Nephron (organoid): Measurements from ENCODE around the gene PSTK.

Experiments used
- H3K27ac Mint-ChIP-seq, 3 experiments: 2 replicates each; pipeline ENCODE4 v1.8.0; 2020; ENCODE audit warnings: mixed read lengths in 3 of 3, mild to moderate bottlenecking in 2 of 3, moderate library complexity in 1 of 3
- H3K27me3 Mint-ChIP-seq: 2 replicates; pipeline ENCODE4 v1.8.0; 2021; ENCODE audit warnings: low read depth, mild to moderate bottlenecking, moderate library complexity, mixed read lengths
- H3K36me3 Mint-ChIP-seq: 2 replicates; pipeline ENCODE4 v1.8.0; 2020; ENCODE audit warnings: low read depth, mixed read lengths
- H3K4me1 Mint-ChIP-seq: 2 replicates; pipeline ENCODE4 v1.8.0; 2020; ENCODE audit warnings: mixed read lengths
- H3K4me3 Mint-ChIP-seq, 3 experiments: 2 replicates each; pipeline ENCODE4 v1.8.0; 2020; ENCODE audit warnings: mild to moderate bottlenecking in 3 of 3, mixed read lengths in 3 of 3, moderate library complexity in 2 of 3
- H3K9me3 Mint-ChIP-seq: 2 replicates; pipeline ENCODE4 v1.8.0; 2020; ENCODE audit warnings: mixed read lengths
- TF ChIP-seq, protein P1 (sequence below), 3 experiments: fragments of 200-600 bp; sonication (generic); IDR thresholded peaks; one replicate each; pipeline ENCODE4 v1.5.0; 2021; ENCODE audit warnings: antibody characterized with exemption in 3 of 3; ENCODE audit not compliant: unreplicated experiment in 3 of 3

Gene PSTK

GRCh38 chr10:122953902-122954730, 26.1 kb upstream of the PSTK start, which contains the start of gene C10orf88:
C10orf88 (minus strand) TSS chr10:122954227; CDS start chr10:122954178, 49 bp downstream.
- peaks cover 22% of the 10 kb centered on the region for H3K4me1 Mint-ChIP-seq
- peaks cover 17% of the 10 kb centered on the region for H3K27me3 Mint-ChIP-seq
- H3K4me3 Mint-ChIP-seq, result peak within 1 kb of the TSS; percentile 88 to 97 (median 93)
- H3K36me3 Mint-ChIP-seq, result peaks cover 13% of the 10 kb centered on the region
- peaks cover 10% of the 10 kb centered on the region for H3K9me3 Mint-ChIP-seq
- peak within 1 kb of the TSS; percentile 41 to 89 (median 82) for H3K27ac Mint-ChIP-seq
- TF ChIP-seq, protein P1, sequence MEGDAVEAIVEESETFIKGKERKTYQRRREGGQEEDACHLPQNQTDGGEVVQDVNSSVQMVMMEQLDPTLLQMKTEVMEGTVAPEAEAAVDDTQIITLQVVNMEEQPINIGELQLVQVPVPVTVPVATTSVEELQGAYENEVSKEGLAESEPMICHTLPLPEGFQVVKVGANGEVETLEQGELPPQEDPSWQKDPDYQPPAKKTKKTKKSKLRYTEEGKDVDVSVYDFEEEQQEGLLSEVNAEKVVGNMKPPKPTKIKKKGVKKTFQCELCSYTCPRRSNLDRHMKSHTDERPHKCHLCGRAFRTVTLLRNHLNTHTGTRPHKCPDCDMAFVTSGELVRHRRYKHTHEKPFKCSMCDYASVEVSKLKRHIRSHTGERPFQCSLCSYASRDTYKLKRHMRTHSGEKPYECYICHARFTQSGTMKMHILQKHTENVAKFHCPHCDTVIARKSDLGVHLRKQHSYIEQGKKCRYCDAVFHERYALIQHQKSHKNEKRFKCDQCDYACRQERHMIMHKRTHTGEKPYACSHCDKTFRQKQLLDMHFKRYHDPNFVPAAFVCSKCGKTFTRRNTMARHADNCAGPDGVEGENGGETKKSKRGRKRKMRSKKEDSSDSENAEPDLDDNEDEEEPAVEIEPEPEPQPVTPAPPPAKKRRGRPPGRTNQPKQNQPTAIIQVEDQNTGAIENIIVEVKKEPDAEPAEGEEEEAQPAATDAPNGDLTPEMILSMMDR (IDR thresholded peaks at IDR 0.05; ENCODE audit: unreplicated experiment in 3 of 3), result no peak

- peak overlapping the region; percentile 88 to 97 (median 93) for H3K4me3 Mint-ChIP-seq
- peaks cover 22% of the 10 kb centered on the region for H3K4me1 Mint-ChIP-seq
- H3K36me3 Mint-ChIP-seq, result peaks cover 13% of the 10 kb centered on the region
- H3K27ac Mint-ChIP-seq, result no peak overlapping the region
- peaks cover 10% of the 10 kb centered on the region for H3K9me3 Mint-ChIP-seq
- TF ChIP-seq, protein P1 (IDR thresholded peaks at IDR 0.05; ENCODE audit: unreplicated experiment in 3 of 3), result no peak
- H3K27me3 Mint-ChIP-seq, result peaks cover 17% of the 10 kb centered on the region
These were observed 25.5 kb upstream of the PSTK start for GRCh38 chr10:122954731-122955050.

- peaks cover 13% of the 10 kb centered on the region for H3K36me3 Mint-ChIP-seq
- no peak overlapping the region for H3K27ac Mint-ChIP-seq
- H3K27me3 Mint-ChIP-seq, result peaks cover 17% of the 10 kb centered on the region
- peaks cover 22% of the 10 kb centered on the region for H3K4me1 Mint-ChIP-seq
- H3K9me3 Mint-ChIP-seq, result peaks cover 10% of the 10 kb centered on the region
- TF ChIP-seq, protein P1 (IDR thresholded peaks at IDR 0.05; ENCODE audit: unreplicated experiment in 3 of 3), result no peak
- H3K4me3 Mint-ChIP-seq, result peak overlapping the region in 2 of 3 experiments; percentile 39 to 43
These were observed 24.3 kb upstream of the PSTK start for GRCh38 chr10:122955892-122956291.

- Mint-ChIP-seq H3K36me3 (peaks cover 10% of the 10 kb centered on the region), H3K27me3 (peaks cover 17% of the 10 kb centered on the region), H3K4me3 (peak overlapping the region in 2 of 3 experiments; percentile 5 to 19), H3K27ac (no peak overlapping the region), H3K4me1 (peaks cover 16% of the 10 kb centered on the region), H3K9me3 (peaks cover 10% of the 10 kb centered on the region)
- TF ChIP-seq, protein P1 (IDR thresholded peaks at IDR 0.05; ENCODE audit: unreplicated experiment in 3 of 3), result no peak
These were observed 22.7 kb upstream of the PSTK start for GRCh38 chr10:122957474-122957873.

DNA sequence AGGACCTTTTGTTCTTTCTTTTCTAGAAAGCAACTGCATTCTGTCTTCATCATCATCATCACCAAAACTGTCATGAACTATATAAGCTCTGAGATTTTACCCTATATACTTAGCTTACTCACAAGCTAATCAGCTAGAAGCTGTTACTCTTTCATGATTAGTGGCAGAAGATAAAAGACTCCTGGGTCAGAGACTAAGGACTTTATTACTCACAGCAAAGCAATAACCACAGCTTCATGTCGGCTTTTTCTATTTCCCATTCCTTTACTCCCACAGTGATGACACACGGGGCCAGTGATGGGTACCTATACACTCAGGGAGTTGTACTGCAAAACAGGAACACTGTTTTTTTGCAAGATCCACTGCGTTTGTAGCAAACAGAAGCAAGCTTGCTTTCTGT, 17.8 kb upstream of the PSTK start:
- Mint-ChIP-seq H3K27ac (no peak overlapping the region), H3K4me3 (no peak overlapping the region), H3K36me3 (peaks cover 5% of the 10 kb centered on the region), H3K4me1 (no peaks in the 10 kb centered on the region), H3K9me3 (peaks cover 26% of the 10 kb centered on the region), H3K27me3 (no peaks in the 10 kb centered on the region)
- TF ChIP-seq, protein P1 (IDR thresholded peaks at IDR 0.05; ENCODE audit: unreplicated experiment in 3 of 3), result no peak

DNA sequence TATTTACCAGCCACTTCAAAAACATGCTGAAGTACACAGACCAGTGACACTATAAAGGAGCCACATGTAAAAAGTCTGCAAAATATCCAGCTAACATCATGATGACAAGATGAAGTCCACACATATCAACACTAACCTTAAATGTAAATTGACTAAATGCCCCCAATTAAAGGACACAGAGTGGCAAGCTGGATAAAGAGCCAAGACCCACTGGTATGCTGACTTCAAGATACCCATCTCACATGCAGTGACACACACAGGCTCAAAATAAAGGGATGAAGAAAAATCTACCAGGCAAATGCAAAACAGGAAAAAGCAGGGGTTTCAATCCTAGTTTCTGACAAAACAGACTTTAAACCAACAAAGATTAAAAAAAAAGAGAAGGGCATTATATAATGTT, 13.3 kb upstream of the PSTK start:
- peaks cover 37% of the 10 kb centered on the region for H3K9me3 Mint-ChIP-seq
- H3K36me3 Mint-ChIP-seq, result peaks cover 5% of the 10 kb centered on the region
- TF ChIP-seq, protein P1 (IDR thresholded peaks at IDR 0.05; ENCODE audit: unreplicated experiment in 3 of 3), result no peak
- no peak overlapping the region for H3K4me3 Mint-ChIP-seq
- H3K4me1 Mint-ChIP-seq, result no peaks in the 10 kb centered on the region
- no peaks in the 10 kb centered on the region for H3K27me3 Mint-ChIP-seq
- no peak overlapping the region for H3K27ac Mint-ChIP-seq
